HG03520 (cell line): ENCODE data around the gene BRD2.
A peak's percentile ranks its signal among the peaks of the same experiment; 100 is the strongest.

Experiments used
- ATAC-seq: cut with Tn5 transposase; IDR thresholded peaks from one replicate; pipeline ENCODE4 v1.9.1; 2021; ENCODE audit warnings: mild to moderate bottlenecking, moderate library complexity; ENCODE audit not compliant: unreplicated experiment

The BRD2 gene

GRCh38 chr6:32971242-32971580, 2.8 kb downstream of the BRD2 start:
- no peak for ATAC-seq

- peak; percentile 42 for ATAC-seq
These were observed 3.4 kb downstream of the BRD2 start for GRCh38 chr6:32971581-32972352.

- peak; percentile 0 for ATAC-seq
These were observed 4.2 kb downstream of the BRD2 start for GRCh38 chr6:32972353-32973143.

GRCh38 chr6:32973144-32974015, 5.0 kb downstream of the BRD2 start:
- ATAC-seq = no peak

- no peak for ATAC-seq
These were observed 5.6 kb downstream of the BRD2 start for GRCh38 chr6:32974016-32974333.

GRCh38 chr6:32974541-32975308, 6.3 kb downstream of the BRD2 start:
- no peak for ATAC-seq

GRCh38 chr6:32975886-32976285, 7.5 kb downstream of the BRD2 start:
- ATAC-seq = no peak

- no peak for ATAC-seq
These were observed 8.1 kb downstream of the BRD2 start for GRCh38 chr6:32976334-32977069.

GRCh38 chr6:32977272-32977952, 9.0 kb downstream of the BRD2 start:
- ATAC-seq = no peak

GRCh38 chr6:32977953-32978324, 9.5 kb downstream of the BRD2 start:
- ATAC-seq = no peak

- no peak for ATAC-seq
These were observed 11.5 kb downstream of the BRD2 start for GRCh38 chr6:32979720-32980487.

GRCh38 chr6:32980488-32981038, 12.2 kb downstream of the BRD2 start:
- ATAC-seq = no peak

- no peak for ATAC-seq
These were observed 13.8 kb downstream of the BRD2 start for GRCh38 chr6:32982084-32982701.

- no peak for ATAC-seq
These were observed 14.5 kb downstream of the BRD2 start for GRCh38 chr6:32982702-32983492.

- no peak for ATAC-seq
These were observed 15.1 kb downstream of the BRD2 start for GRCh38 chr6:32983493-32983848.

GRCh38 chr6:32983964-32984621, 15.7 kb downstream of the BRD2 start:
- no peak for ATAC-seq
